GM12801 (cell line): ENCODE results near the gene RPS6KC1.

Experiments used
- TF ChIP-seq, protein P1 (sequence below): IDR thresholded peaks from one replicate; pipeline ENCODE4 v1.5.1; 2011; ENCODE audit warnings: control low read depth; ENCODE audit not compliant: insufficient read length; ENCODE audit errors: extremely low read depth

RPS6KC1 gene

DNA sequence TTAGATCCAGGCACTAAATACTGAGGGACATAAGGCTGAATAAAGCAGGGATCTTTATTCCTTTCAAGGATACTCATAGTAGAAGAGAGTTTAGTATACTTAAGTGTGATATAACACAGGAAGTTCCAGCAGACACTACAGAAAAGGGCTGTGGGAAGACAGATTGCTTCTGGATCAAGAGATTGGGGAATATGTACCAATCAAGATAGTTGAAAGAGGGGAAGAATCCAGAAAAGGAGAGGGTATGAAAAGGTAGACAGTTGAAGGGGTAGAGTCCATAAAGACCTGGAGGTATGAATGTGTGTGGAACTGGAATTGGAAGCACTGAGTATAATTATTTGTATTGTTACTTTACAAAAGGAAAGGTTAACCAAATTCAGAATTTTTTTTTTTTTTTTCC lies 2.4 kb downstream of the RPS6KC1 start:
- TF ChIP-seq, protein P1, sequence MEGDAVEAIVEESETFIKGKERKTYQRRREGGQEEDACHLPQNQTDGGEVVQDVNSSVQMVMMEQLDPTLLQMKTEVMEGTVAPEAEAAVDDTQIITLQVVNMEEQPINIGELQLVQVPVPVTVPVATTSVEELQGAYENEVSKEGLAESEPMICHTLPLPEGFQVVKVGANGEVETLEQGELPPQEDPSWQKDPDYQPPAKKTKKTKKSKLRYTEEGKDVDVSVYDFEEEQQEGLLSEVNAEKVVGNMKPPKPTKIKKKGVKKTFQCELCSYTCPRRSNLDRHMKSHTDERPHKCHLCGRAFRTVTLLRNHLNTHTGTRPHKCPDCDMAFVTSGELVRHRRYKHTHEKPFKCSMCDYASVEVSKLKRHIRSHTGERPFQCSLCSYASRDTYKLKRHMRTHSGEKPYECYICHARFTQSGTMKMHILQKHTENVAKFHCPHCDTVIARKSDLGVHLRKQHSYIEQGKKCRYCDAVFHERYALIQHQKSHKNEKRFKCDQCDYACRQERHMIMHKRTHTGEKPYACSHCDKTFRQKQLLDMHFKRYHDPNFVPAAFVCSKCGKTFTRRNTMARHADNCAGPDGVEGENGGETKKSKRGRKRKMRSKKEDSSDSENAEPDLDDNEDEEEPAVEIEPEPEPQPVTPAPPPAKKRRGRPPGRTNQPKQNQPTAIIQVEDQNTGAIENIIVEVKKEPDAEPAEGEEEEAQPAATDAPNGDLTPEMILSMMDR: no peak

DNA sequence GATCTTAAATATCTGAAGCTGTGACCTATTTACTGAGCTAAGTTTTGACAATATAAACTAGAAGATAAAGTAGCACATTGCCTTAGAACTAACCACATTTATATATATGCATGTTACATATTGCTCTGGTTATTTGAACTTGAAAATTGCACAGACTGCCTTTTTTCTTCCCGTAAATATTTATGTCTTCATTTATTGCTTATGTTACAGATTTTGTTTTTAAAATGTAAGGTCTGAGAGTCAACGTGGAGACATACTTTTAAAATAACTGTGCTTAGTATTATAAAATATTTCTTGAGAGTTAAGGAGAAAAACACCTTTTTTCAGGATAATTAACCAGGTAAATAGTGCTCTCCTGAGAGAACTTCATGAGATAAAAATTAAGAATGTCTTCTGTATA lies 3.1 kb downstream of the RPS6KC1 start:
- TF ChIP-seq, protein P1: no peak

DNA sequence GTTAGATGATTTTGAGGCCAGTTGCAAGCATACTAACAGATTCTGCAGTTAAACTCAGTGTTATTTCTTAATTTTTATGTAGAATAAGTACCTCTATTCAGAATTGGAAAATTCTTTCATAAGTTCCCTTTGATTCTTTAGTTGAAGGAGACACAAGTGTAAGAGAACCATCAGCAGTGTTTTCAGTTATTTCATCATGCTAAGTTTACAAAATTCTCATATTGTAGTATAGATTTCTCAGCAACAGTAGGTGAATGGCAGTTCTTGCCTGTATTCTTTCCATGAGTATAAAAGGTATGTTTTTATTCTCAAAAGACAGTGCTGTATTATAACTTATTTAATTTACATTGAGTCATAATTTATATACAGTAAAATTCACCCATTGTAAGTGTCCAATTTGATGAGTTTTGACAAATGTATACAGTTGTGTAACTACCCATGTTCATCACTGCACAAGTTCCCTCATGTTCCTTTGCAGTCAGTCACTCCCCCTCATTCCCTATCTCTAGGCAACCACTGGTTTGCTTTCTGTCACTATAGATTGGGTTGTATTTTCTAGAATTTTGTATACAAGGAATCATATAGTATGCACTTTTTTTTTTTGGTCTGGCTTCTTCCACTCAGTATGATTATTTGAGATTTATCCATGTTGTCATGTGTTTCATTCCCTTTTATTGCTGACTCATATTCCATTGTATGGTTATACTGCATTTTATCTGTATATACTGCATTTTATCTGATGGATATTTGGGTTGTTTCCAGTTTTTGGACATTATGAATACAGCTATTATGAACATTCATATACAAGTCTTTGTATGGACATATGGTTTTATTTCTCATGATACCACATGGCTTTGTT lies 3.9 kb downstream of the RPS6KC1 start:
- TF ChIP-seq, protein P1: no peak

DNA sequence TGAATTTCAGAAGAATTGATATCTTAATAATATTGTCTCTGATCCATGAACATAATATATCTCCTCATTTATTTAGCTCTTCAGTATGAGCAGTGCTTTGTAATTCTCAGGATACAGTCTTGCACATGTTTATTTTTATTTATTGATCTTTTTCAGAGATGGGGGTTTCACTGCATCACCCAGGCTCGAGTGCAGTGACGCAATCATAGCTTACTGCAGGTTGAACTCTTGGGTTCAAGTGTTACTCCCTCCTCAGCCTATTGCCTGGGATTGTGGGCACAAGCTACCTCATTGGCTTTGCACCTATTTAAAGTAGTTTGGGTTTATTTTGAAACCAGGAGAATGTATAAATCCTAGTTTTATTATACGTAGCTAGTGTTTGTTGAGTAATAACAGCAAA lies 4.7 kb downstream of the RPS6KC1 start:
- TF ChIP-seq, protein P1: no peak

DNA sequence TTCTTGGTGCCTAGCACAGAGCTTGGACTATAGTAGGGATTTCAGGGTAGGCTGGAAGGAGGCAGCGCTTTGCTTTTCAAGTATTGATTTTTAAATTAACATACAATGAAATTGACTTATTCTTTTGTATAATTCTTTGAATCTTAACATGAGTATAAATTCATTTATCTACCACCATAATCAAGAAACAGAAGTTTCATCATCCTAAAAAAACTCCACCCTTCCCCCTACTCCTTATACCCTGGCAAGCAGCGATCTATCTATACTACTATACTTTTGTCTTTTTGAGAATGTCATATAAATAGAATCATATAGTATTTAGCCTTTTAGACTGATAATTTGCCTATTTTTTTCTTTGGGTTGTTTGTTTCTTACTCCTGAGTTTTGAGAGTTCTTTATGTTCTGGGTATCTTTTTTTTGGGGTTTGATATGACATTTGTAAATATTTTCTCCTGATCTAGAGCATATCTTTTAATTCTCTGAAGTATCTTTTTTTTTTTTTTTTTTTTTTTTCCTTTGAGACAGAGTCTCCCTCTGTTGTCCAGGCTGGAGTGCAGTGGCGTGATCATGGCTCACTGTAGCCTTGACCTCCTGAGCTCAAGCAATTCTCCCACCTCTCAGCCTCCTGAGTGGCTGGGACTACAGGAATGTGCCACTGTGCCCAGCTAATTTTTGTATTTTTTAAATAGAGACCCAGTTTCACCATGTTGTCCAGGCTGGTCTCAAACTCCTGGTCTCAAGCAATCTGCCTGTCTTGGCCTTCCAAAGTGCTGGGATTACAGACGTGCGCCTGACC lies 6.4 kb downstream of the RPS6KC1 start:
- TF ChIP-seq, protein P1: no peak

DNA sequence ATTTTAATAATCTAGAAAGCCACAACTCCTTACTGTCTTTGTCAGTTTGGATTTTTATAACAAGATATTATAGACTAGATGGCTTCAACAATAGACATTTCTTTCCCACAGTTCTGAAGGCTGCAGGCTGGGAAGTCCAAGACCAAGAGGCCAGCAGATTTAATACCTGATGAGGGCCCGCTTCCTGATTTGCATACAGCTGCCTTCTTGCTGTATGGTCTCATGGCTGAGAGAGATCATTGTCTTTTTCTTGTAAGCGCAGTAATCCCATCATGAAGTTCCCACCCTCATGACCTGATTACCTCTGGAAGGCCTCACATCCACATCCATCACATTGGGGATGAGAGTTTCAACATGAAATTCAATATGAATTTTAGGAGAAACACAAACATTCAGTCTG lies 9.8 kb downstream of the RPS6KC1 start:
- TF ChIP-seq, protein P1: no peak

DNA sequence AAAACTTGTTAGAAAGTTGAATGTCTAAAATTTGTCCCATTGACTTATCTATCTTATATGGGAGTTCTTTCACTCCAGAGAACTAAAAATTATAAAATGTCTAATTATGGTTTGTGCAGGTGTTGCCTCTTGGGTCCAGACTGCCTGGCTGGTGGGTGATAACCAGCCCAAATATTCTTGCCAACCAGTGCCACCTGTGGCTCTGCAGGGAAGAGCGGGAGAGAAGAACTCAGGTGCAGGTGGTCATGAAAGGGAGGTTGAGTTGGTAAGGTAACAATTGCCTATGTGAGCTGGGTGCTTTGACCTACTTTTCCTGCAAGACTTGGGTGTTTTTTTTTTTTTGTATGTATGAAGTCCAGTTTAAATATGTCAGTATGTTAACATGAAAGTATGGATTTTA lies 10.2 kb downstream of the RPS6KC1 start:
- TF ChIP-seq, protein P1: no peak
